GM23338 (cell line): ENCODE results near the gene OR52R1. TPM values are rescaled to one million over a fixed set of nuclear protein-coding genes. Genes with fewer than 3 reads are reported as not detected.

Source experiments
- ATAC-seq: fragments of 200-7000 bp; cut with Tn5 transposase; 3 replicates; pipeline ENCODE4 v1.9.1; 2020
- DNase-seq: peaks from one replicate; pipeline ENCODE4 v3.0.0-alpha.2; 2015; ENCODE audit warnings: low spot score
- H2AFZ ChIP-seq: fragments of 200-600 bp; sonication (generic); 2 replicates; pipeline ENCODE4 v1.8.0; 2016; ENCODE audit warnings: antibody characterized with exemption, mild to moderate bottlenecking, moderate library complexity
- H3F3A ChIP-seq: fragments of 200-600 bp; sonication (generic); replicated peaks from 2 replicates; pipeline ENCODE4 v1.8.0; 2017; ENCODE audit warnings: antibody characterized with exemption, mixed run types, low read depth
- H3K27ac ChIP-seq: fragments of 200-600 bp; sonication (generic); 2 replicates; pipeline ENCODE4 v1.6.1; 2016; ENCODE audit warnings: low read depth
- H3K27me3 ChIP-seq: fragments of 200-600 bp; sonication (generic); 2 replicates; pipeline ENCODE4 v1.8.0; 2016; ENCODE audit warnings: mild to moderate bottlenecking, mixed run types, moderate library complexity; ENCODE audit not compliant: insufficient read depth
- H3K36me3 ChIP-seq: fragments of 200-600 bp; sonication (generic); 2 replicates; pipeline ENCODE4 v1.8.0; 2016; ENCODE audit warnings: mild to moderate bottlenecking; ENCODE audit not compliant: insufficient read depth
- H3K4me1 ChIP-seq: fragments of 200-600 bp; sonication (generic); 2 replicates; pipeline ENCODE4 v1.8.0; 2016; ENCODE audit warnings: mild to moderate bottlenecking, moderate library complexity; ENCODE audit not compliant: insufficient read depth
- H3K4me2 ChIP-seq: fragments of 200-600 bp; sonication (generic); 2 replicates; pipeline ENCODE4 v1.7.1; 2017; ENCODE audit warnings: mixed run types
- H3K4me3 ChIP-seq: fragments of 200-600 bp; sonication (generic); 2 replicates; pipeline ENCODE4 v1.6.1; 2016; ENCODE audit warnings: mixed run types
- H3K79me2 ChIP-seq: fragments of 200-600 bp; sonication (generic); replicated peaks from 2 replicates; pipeline ENCODE4 v1.8.0; 2017; ENCODE audit warnings: mild to moderate bottlenecking; ENCODE audit not compliant: insufficient read depth
- H3K9me2 ChIP-seq: fragments of 200-600 bp; sonication (generic); 2 replicates; pipeline ENCODE4 v1.8.0; 2017; ENCODE audit not compliant: insufficient read depth
- H4K20me1 ChIP-seq: fragments of 200-600 bp; sonication (generic); replicated peaks from 2 replicates; pipeline ENCODE4 v1.8.0; 2017; ENCODE audit warnings: mild to moderate bottlenecking; ENCODE audit not compliant: insufficient read depth
- H3K27ac Mint-ChIP-seq: 2 replicates; pipeline ENCODE4 v1.8.0; 2020; ENCODE audit warnings: inconsistent platforms, mild to moderate bottlenecking, moderate library complexity, mixed read lengths
- H3K27me3 Mint-ChIP-seq: 3 replicates; pipeline ENCODE4 v1.8.0; 2022; ENCODE audit warnings: low read depth, mild to moderate bottlenecking, moderate library complexity, mixed read lengths, inconsistent platforms; ENCODE audit not compliant: insufficient read depth, poor library complexity
- H3K36me3 Mint-ChIP-seq: 3 replicates; pipeline ENCODE4 v1.8.0; 2021; ENCODE audit warnings: low read depth, mild to moderate bottlenecking, inconsistent platforms, moderate library complexity, mixed read lengths
- H3K4me1 Mint-ChIP-seq: 3 replicates; pipeline ENCODE4 v1.8.0; 2020; ENCODE audit warnings: mild to moderate bottlenecking, inconsistent platforms, mixed read lengths
- H3K4me3 Mint-ChIP-seq: 3 replicates; pipeline ENCODE4 v1.8.0; 2021; ENCODE audit warnings: moderate library complexity, mild to moderate bottlenecking, inconsistent platforms, mixed read lengths
- H3K9me3 Mint-ChIP-seq: 3 replicates; pipeline ENCODE4 v1.8.0; 2020; ENCODE audit warnings: moderate library complexity, mild to moderate bottlenecking, inconsistent platforms, mixed read lengths
- CREB1 ChIP-seq: fragments of 250-450 bp; sonication (Bioruptor Pico); IDR thresholded peaks from 2 replicates; pipeline ENCODE4 v1.5.0; 2020; ENCODE audit warnings: low read depth, mild to moderate bottlenecking, moderate library complexity
- CTCF ChIP-seq, 2 experiments: fragments of 200-600 bp in 1 of 2; sonication (generic) in 1 of 2; conservative IDR thresholded peaks; 2 replicates each; pipeline versions ENCODE4 v1.5.1 to v1.6.1; 2016 to 2017; ENCODE audit warnings: antibody characterized with exemption in 2 of 2, low read depth in 2 of 2, mild to moderate bottlenecking in 2 of 2, moderate library complexity in 1 of 2
- ETS1 ChIP-seq: IDR thresholded peaks from 2 replicates; pipeline ENCODE4 v1.6.1; 2016; ENCODE audit warnings: antibody characterized with exemption
- EZH2 ChIP-seq: fragments of 200-600 bp; sonication (generic); IDR thresholded peaks from one replicate; pipeline ENCODE4 v1.8.0; 2017; ENCODE audit warnings: antibody characterized with exemption, mild to moderate bottlenecking, low read depth; ENCODE audit not compliant: unreplicated experiment
- EZH2phosphoT487 ChIP-seq: fragments of 200-600 bp; sonication (generic); IDR thresholded peaks from one replicate; pipeline ENCODE4 v1.8.1; 2018; ENCODE audit warnings: antibody characterized with exemption; ENCODE audit not compliant: unreplicated experiment
- JUNB ChIP-seq: IDR thresholded peaks from one replicate; pipeline ENCODE4 v1.6.1; 2016; ENCODE audit warnings: antibody characterized with exemption; ENCODE audit not compliant: unreplicated experiment
- NANOG ChIP-seq: IDR thresholded peaks from 2 replicates; pipeline ENCODE4 v1.6.1; 2016; ENCODE audit warnings: antibody characterized with exemption, borderline replicate concordance
- POLR2AphosphoS5 ChIP-seq: IDR thresholded peaks from 2 replicates; pipeline ENCODE4 v1.6.1; 2016; ENCODE audit warnings: antibody characterized with exemption, low read depth
- REST ChIP-seq: IDR thresholded peaks from one replicate; pipeline ENCODE4 v1.6.1; 2018; ENCODE audit warnings: antibody characterized with exemption; ENCODE audit not compliant: unreplicated experiment
- STAT1 ChIP-seq: IDR thresholded peaks from one replicate; pipeline ENCODE4 v1.6.1; 2016; ENCODE audit warnings: antibody characterized with exemption; ENCODE audit not compliant: unreplicated experiment
- ZNF114 ChIP-seq: fragments of 250-450 bp; sonication (Bioruptor Pico); IDR thresholded peaks from 2 replicates; pipeline ENCODE4 v1.5.0; 2020; ENCODE audit warnings: mild to moderate bottlenecking, moderate library complexity
- ZNF331 ChIP-seq: fragments of 250-450 bp; sonication (Bioruptor Pico); IDR thresholded peaks from 2 replicates; pipeline ENCODE4 v1.5.0; 2020; ENCODE audit warnings: low read depth, mild to moderate bottlenecking, moderate library complexity
- ZNF462 ChIP-seq: fragments of 250-450 bp; sonication (Bioruptor Pico); IDR thresholded peaks from 2 replicates; pipeline ENCODE4 v1.5.0; 2020; ENCODE audit warnings: mild to moderate bottlenecking, moderate library complexity
- polyA plus RNA-seq: library from polyadenylated mRNA; unstranded; fragments of >200 nt; fragmentation: Nextera tagmentation; extraction: Ambion mirVana; gene quantifications from 2 replicates; pipeline ENCODE4 v1.2.1, GENCODE V29; 2016
- total RNA-seq: library from RNA; depleted of rRNA; stranded (reverse); fragments of >200 nt; shearing (Covaris generic); gene quantifications from 2 replicates; pipeline ENCODE4 v1.2.3, GENCODE V29; 2014

The OR52R1 gene
- total and polyA plus RNA-seq, 2 experiments from 2014 or later: not detected

GRCh38 chr11:4782454-4782853, 21.7 kb downstream of the OR52R1 start (continued):
- TF ChIP-seq REST: no peak

- Histone ChIP-seq H3F3A (no peaks in the 10 kb centered on the region), H2AFZ (no peak within 1 kb of the TSS), H3K4me2 (no peak within 1 kb of the TSS), H3K36me3 (no peaks in the 10 kb centered on the region), H3K27ac (no peak within 1 kb of the TSS), H3K27me3 (no peaks in the 10 kb centered on the region), H3K4me1 (no peaks in the 10 kb centered on the region), H3K4me3 (no peak within 1 kb of the TSS), H3K9me2 (no peaks in the 10 kb centered on the region; the same call in 1 of the 2 replicates), H3K79me2 (no peaks in the 10 kb centered on the region), H4K20me1 (no peaks in the 10 kb centered on the region)
- Mint-ChIP-seq H3K27ac (no peak within 1 kb of the TSS), H3K9me3 (no peaks in the 10 kb centered on the region), H3K4me1 (no peaks in the 10 kb centered on the region), H3K27me3 (peaks cover 2% of the 10 kb centered on the region), H3K4me3 (no peak within 1 kb of the TSS), H3K36me3 (no peaks in the 10 kb centered on the region)
- DNase-seq (no peak), ATAC-seq (no peak)
- TF ChIP-seq EZH2phosphoT487: no peak
- TF ChIP-seq ZNF114 (CRISPR knock-in tag): no peak
- TF ChIP-seq ZNF331 (CRISPR knock-in tag): no peak
- TF ChIP-seq POLR2AphosphoS5: no peak
- TF ChIP-seq EZH2: no peak
- TF ChIP-seq JUNB: no peak
- no peak for TF ChIP-seq ZNF462
- no peak for TF ChIP-seq ETS1
- no peak for TF ChIP-seq CREB1 (CRISPR knock-in tag)
- TF ChIP-seq NANOG: no peak
- TF ChIP-seq CTCF (conservative IDR thresholded peaks at IDR 0.05; ENCODE audit: low read depth in 2 of 2): no peak
- no peak for TF ChIP-seq STAT1
Observed at GRCh38 chr11:4769838-4770237, 34.3 kb downstream of the OR52R1 start, which contains the start of gene OR51F1. Gene OR51F1, minus strand, starts transcription at chr11:4769938. Its CDS starts 0 bp downstream, at chr11:4769938.
